Activated CD8-positive, alpha-beta memory T cell treated with anti-CD3 and anti-CD28 coated beads, Interleukin-2, amount 50 U/mL, for 48 hours (primary cell): Measurements from ENCODE around the gene AGO1.
"Not testable (repeated sequence)": the region's sequence is repeated elsewhere in the genome, so short reads cannot be mapped to it uniquely, and the experiment has no call there.

Experiments used
- DNase-seq: peaks from one replicate; pipeline ENCODE4 v3.0.0-alpha.2; 2020

The AGO1 gene

GRCh38 chr1:35870651-35871309 lies 12.2 kb upstream of the AGO1 start:
- DNase-seq: no peak

- DNase-seq: no peak
These were observed 9.7 kb upstream of the AGO1 start for GRCh38 chr1:35873243-35873750.

- not testable (repeated sequence) for DNase-seq
These were observed 8.9 kb upstream of the AGO1 start for GRCh38 chr1:35874115-35874514.

- DNase-seq: no peak
These were observed 6.0 kb upstream of the AGO1 start for GRCh38 chr1:35876988-35877387.

- DNase-seq: no peak
These were observed 1.1 kb upstream of the AGO1 start for GRCh38 chr1:35881850-35882273.

GRCh38 chr1:35882586-35882944 lies 444 bp upstream of the AGO1 start:
- no peak for DNase-seq

GRCh38 chr1:35883635-35884101 lies 659 bp downstream of the AGO1 start:
- peak; percentile 73 for DNase-seq

- DNase-seq: no peak
These were observed 1.9 kb downstream of the AGO1 start for GRCh38 chr1:35884934-35885333.

DNA sequence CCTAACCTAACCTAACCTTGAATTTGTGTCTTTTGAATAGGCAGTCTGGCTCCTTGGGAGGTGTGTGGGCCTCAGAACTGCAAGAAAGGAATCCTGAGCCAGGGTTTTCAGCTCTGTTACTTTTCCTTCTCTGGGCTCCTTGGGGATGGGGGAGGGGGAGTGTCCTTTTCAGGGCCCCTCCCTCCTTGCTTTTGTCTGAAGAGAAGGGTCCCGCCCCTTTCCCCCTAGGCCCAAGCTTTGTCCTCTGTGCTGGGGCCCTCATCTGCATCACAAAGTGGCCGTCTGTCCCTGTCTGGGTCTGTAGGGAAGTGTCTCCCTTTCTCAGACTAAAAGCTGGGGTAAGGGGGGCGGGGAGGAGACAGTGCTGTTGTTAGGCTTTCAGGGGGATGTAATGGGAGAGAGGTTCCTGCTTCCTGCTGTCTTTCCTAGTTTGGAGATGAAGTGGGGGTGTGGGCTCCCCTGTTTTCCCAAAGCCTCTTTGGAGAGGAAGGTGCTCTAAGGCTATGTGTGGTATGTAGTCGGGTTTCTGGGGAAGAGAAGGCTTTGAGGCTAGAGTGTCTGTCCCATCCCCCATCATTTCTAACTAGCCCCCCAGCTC lies 3.1 kb downstream of the AGO1 start:
- DNase-seq: no peak

GRCh38 chr1:35886577-35887431 lies 3.8 kb downstream of the AGO1 start:
- no peak for DNase-seq

GRCh38 chr1:35887508-35887907 lies 4.5 kb downstream of the AGO1 start:
- DNase-seq: no peak

- no peak for DNase-seq
These were observed 5.2 kb downstream of the AGO1 start for GRCh38 chr1:35888255-35888654.

- DNase-seq: not testable (repeated sequence)
These were observed 6.0 kb downstream of the AGO1 start for GRCh38 chr1:35888981-35889380.

GRCh38 chr1:35893051-35893879 lies 10.3 kb downstream of the AGO1 start:
- no peak for DNase-seq

GRCh38 chr1:35894183-35894582 lies 11.2 kb downstream of the AGO1 start:
- DNase-seq: no peak

DNA sequence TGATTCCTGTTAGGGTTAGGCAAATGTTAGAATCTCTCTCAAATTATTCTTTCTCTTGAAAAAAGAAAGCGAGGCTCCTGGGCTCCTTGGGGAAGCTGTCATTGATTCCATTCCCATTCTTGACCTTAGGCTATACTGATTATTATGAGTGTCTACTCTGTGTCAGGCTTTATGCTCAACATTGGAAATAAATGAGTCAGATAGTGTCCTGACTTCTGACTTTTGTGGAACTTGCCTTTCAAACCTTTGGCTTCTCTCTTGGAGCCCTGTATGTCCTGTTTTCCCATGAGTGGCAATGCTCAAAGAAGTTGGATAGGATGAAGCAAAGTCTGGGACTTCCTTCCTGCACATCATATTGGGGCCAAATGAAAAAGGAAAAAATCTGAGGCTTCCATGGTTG lies 11.6 kb downstream of the AGO1 start:
- no peak for DNase-seq

DNA sequence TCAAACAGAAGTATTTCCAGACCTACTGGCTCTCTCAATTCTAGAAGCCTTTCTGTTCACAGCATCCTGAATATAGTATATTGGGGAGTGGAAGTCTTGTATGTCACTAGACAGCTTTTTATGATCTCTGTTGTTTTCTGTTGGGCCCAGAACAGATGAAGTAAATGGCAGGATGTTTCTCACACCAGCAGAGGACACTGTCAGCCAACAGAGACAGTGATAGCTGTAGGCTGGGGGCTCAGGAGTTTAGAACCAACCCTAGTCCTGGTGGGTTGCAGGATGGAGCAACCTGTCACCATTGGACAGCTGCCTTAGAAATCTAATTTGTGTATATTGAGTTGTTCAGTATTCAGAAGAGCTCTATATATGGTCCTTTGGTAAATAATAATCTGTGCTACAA lies 16.9 kb downstream of the AGO1 start:
- DNase-seq: no peak

DNA sequence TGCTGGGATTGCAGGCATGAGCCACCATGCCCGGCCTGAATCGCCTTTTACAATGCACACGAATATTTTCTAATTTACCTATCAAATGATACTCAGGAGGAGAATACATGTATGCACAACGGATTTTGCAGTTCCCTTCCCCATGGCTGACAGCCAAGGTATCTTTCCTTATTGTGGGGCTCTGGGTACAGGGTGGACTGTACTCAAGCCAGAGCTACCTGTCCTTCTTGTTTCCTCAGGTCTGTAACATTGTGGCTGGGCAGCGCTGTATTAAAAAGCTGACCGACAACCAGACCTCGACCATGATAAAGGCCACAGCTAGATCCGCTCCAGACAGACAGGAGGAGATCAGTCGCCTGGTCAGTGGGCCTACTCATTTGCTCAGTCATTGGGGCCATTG lies 18.2 kb downstream of the AGO1 start:
- DNase-seq: no peak

DNA sequence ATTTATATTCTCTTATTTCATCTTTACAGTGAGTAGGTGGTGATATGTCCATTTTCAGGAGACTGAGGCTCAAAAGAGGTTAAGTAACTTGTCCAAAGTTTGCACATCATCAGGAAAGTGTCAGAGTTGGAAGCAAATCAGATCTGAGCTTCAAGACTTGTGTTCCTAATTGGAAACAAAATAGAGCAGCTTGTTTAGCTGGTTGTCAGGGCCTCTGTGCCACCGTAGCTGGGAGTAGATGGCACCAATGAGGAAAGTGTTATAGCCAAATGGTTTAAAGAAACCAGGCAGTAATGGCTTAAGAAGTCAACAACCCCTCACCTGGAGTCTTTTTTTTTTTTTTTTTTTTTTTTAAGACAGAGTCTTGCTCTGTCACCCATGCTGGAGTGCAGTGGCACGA lies 19.7 kb downstream of the AGO1 start:
- DNase-seq: no peak

- DNase-seq: no peak
These were observed 31.7 kb downstream of the AGO1 start for GRCh38 chr1:35914717-35915116.

DNA sequence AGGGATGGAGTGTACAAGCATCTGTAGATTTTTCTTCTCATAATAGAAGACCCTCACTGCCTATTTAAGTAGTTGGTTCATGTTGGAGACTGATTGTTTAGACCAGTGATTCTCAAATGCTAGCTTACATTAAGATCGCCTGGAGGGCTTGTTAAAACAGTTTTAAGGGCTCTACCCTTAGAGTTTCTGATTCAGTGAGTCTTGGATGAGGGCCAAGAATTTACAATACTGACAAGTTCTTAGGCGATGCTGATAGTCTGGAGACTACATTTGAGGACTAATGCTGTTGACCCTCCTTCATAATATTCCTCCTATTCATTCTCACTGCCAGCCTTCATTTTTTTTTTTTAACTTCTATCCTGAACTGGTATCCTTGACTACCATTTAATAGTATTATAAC lies 32.7 kb downstream of the AGO1 start:
- DNase-seq: no peak

DNA sequence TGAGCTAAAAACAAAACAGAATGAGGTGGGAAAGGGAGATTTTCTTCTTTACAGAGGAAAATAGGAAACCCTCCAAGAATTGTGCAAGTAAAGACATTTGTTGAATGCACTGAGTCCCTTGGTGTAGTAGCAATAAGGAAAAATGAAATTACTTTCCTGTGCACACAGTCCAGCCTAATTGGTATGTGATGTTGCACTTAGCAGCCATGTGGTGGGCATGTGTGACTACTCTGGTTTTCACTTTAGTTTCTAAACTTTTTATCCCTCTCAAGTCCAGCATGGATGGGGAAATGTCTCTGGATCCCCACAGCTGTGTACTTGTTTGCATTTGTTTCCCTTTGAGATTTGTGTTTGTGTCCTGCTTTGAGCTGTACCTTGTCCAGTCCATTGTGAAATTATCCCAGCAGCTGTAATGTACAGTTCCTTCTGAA lies 40.8 kb downstream of the AGO1 start:
- DNase-seq: no peak

DNA sequence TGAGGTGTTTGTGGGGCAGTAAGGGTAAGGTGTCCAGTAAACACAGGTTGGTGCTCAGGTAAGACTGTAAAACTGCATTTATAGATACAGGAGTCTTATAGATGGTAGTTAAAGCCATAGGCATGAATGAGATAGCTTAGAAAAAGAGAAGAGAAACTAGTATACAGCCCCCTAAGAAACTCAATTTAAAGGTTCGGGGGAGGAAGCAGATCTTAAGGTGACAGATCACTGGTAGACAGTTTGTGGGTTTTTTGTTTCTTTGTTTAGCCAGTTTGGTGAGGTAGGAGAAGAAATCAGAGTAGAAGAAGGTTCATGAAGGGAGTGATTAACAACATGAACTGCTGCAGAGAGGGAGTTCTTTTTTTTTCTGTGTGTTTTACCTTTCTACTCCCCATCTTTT lies 41.8 kb downstream of the AGO1 start:
- DNase-seq: no peak
